ENCODE results near the gene TALDO1. TPM values are rescaled to one million over a fixed set of nuclear protein-coding genes. Genes with fewer than 3 reads are reported as not detected.

TALDO1 gene
- total and polyA plus RNA-seq, 2 of the 8 experiments (the other 6 are each of a cell fraction or from before 2014, with no cell fraction given), result 265 to 308 TPM

DNA sequence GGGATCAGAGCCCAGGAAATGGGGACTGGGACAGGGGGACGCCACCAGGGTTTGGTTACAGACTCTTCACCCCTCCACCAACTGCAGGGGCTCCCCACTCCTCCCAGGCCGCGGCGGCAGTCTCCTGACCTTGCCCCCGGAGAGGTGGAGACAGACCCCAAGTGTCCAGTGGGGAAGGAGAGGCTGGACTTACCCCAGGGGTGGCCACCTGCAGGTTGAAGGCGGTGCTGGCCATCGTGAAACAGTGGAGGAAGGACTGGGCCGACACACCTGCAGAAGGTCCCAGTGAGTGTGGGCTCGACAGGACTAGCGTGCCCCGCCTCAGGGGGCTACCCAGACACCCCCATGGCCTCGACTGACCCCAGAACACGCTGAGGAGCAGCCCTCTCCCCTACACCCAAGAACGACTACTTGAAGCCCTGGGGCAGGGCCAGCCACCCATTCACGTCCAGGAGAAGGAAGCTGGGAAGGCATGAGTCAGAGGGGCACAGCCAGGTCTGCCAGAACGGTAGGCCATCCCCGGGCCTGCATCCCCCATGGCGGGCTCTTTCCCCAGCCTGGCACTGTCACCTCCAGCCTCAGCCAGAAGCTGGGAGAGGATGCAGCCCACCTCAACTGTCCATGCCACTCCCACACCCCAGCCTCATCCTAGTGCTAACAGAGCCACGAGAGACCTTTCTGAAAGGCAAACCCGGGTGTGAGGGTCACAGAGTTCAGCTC is 27.8 kb downstream of the TALDO1 start:
- H3K23ac ChIP-seq (ENCODE audit: insufficient read length), result no peak overlapping the region
- DNase-seq (ENCODE audit: low read depth in 1 of 2, low spot score in 2 of 2) (no peak), FAIRE-seq (no peak)
- no peak overlapping the region for H3K9ac ChIP-seq (replicated peaks in 1 of 4; ENCODE audit: extremely low read depth in 1 of 4, low read depth in 3 of 4, low read length in 3 of 4)
- H3K14ac ChIP-seq (ENCODE audit: insufficient read length), result no peak overlapping the region
- no peak overlapping the region for H3K4ac ChIP-seq (replicated peaks; ENCODE audit: insufficient read length, low read depth, low read length)
- H3K79me2 ChIP-seq (ENCODE audit: control insufficient read depth in 1 of 2, insufficient read depth in 2 of 2, low read length in 2 of 2), result peaks cover 7 to 43% of the 10 kb centered on the region in 2 experiments; a peak in 3 of 4 replicates
- no peak overlapping the region for H4K8ac ChIP-seq (ENCODE audit: extremely low read depth, insufficient read depth, low read length)
- no peak overlapping the region; the same call in 1 of the 2 replicates for H2BK5ac ChIP-seq (ENCODE audit: low read depth, low read length)
- no peak overlapping the region for H2BK12ac ChIP-seq (ENCODE audit: low read depth, low read length)
- H4K20me1 ChIP-seq (replicated peaks in 1 of 2; ENCODE audit: control insufficient read depth in 1 of 2, insufficient read depth in 2 of 2, low read length in 2 of 2), result peaks cover 16 to 32% of the 10 kb centered on the region in 2 experiments
- H2BK120ac ChIP-seq (replicated peaks; ENCODE audit: low read depth, low read length), result no peak overlapping the region
- no peak overlapping the region for H3K56ac ChIP-seq (replicated peaks; ENCODE audit: insufficient read length, low read depth, low read length)
- H3K36me3 ChIP-seq (ENCODE audit: control insufficient read depth in 2 of 4, insufficient read depth in 4 of 4, low read length in 3 of 4), result peaks cover 4 to 19% (median 14%) of the 10 kb centered on the region in 4 experiments; a peak in 7 of 8 replicates
- no peak overlapping the region for H2AFZ ChIP-seq (ENCODE audit: low read length)
- H3K27ac ChIP-seq (ENCODE audit: low read depth, low read length), result no peak overlapping the region
- WGBS, 2 experiments (ENCODE audit: extremely low coverage in 1 of 2, insufficient coverage in 1 of 2, insufficient read length in 1 of 2, insufficient replicate concordance in 2 of 2, low coverage in 1 of 2, low lambda C conversion rate in 2 of 2, missing lambda C conversion rate in 1 of 2), result 90% methylated on average over 19 of the region's 20 CpGs; no CpG with 5 or more reads in 1 of the 2 experiments
- H3K4me1 ChIP-seq (replicated peaks in 1 of 4; ENCODE audit: control insufficient read depth in 3 of 4, insufficient read depth in 4 of 4, low read length in 3 of 4), result peaks cover 0 to 15% (median 7%) of the 10 kb centered on the region in 4 experiments; a peak in 6 of 7 replicates
- no peak overlapping the region for H4K91ac ChIP-seq (replicated peaks; ENCODE audit: insufficient read length, low read length)
- H3K79me1 ChIP-seq (ENCODE audit: low read depth, low read length), result 0 out of 2 replicates have a peak, but pooled peaks cover 6% of the 10 kb centered on the region
- ChIA-PET CTCF (ENCODE audit: partially characterized antibody) (interaction anchor here (0.5 to 2.9 kb wide), 11 partner anchors 9 to 197 kb away, joined by 3 to 15 read pairs (median 4); no protein-coding TSS in a partner anchor), POLR2A (ENCODE audit: partially characterized antibody) (interaction anchor here (0.7 to 35.3 kb wide), 7 partner anchors 8 to 50 kb away, joined by 3 to 636 read pairs (median 6); partner anchors contain the start of genes CEND1 and TALDO1)
- no peaks in the 10 kb centered on the region for H3K9me3 ChIP-seq (ENCODE audit: insufficient read depth in 2 of 2, low read depth in 1 of 2, low read length in 1 of 2)
- H2BK20ac ChIP-seq (ENCODE audit: low read length), result no peak overlapping the region
- no peak overlapping the region for H2AK5ac ChIP-seq (ENCODE audit: low read depth, low read length)
- H3K18ac ChIP-seq (ENCODE audit: extremely low read depth, low read length), result no peak overlapping the region
- no peak overlapping the region for H4K5ac ChIP-seq (ENCODE audit: insufficient read length, low read depth, low read length)
- H3K4me2 ChIP-seq (ENCODE audit: insufficient read depth in 1 of 2, low read depth in 2 of 2, low read length in 2 of 2), result peak overlapping the region in 1 of 2 experiments; percentile 86; a peak in 1 of 4 replicates
- 0 out of 8 replicates have a peak overlapping the region, but pooled peaks of 1 of the 4 experiments have one; percentile 26 for H3K4me3 ChIP-seq (ENCODE audit: extremely low read depth in 1 of 4, insufficient read depth in 2 of 4, low read depth in 3 of 4, low read length in 4 of 4)
- H2BK15ac ChIP-seq (ENCODE audit: low read length), result no peak overlapping the region
- H3K27me3 ChIP-seq (replicated peaks in 1 of 4; ENCODE audit: control insufficient read depth in 3 of 4, extremely low read depth in 1 of 4, insufficient read depth in 3 of 4, low read length in 3 of 4), result no peaks in the 10 kb centered on the region
- peaks cover 13% of the 10 kb centered on the region; the same call in 1 of the 2 replicates for H3K23me2 ChIP-seq (ENCODE audit: low read depth, low read length)
- TF ChIP-seq RBBP5 (IDR thresholded peaks at IDR 0.05; ENCODE audit: borderline replicate concordance, low read depth, low read length), result no peak
- no peak for TF ChIP-seq POLR2AphosphoS5 (IDR thresholded peaks at IDR 0.05; ENCODE audit: low read depth, low read length)
- TF ChIP-seq EZH2 (IDR thresholded peaks at IDR 0.05; ENCODE audit: low read depth, low read length, severe bottlenecking), result no peak
- no peak for TF ChIP-seq TBP (IDR thresholded peaks at IDR 0.05; ENCODE audit: low read depth, low read length)
- TF ChIP-seq CREB1 (IDR thresholded peaks at IDR 0.05), result no peak
- no peak for TF ChIP-seq ASH2L (IDR thresholded peaks at IDR 0.05; ENCODE audit: low read length)
- no peak for TF ChIP-seq HDAC2 (IDR thresholded peaks at IDR 0.05; ENCODE audit: borderline replicate concordance in 1 of 2, low read depth in 2 of 2, low read length in 2 of 2)

All from H1 (cell line).